Measurements from ENCODE around the gene DCAF11. TPM values are rescaled to one million over a fixed set of nuclear protein-coding genes. Genes with fewer than 3 reads are reported as not detected.

DCAF11 gene
- total RNA-seq, 3 donors from 2014 or later, result 78.6 to 81.6 (median 80.9) TPM

DNA sequence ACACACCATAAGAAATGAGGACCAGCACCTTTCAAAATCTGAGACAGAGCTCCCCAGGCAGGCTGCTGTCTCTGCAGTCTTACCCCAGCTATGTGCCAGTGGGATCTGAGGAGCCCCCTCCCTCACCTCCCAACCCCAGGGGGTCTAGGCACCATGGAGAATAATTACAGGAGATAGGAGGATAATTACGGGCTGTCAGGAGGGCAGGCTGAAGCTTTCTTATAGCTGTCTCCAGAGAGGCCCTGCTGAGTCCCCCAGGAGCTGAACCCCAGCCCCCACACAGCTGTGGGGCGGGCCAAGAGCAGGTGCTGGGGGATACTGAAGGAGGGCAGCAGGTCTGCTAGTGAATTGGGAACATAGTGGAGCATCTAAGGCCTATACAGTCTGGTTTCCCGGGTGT, 36.4 kb upstream of the DCAF11 start:
- Histone ChIP-seq H3K9me3 (no peaks in the 10 kb centered on the region), H3K4me1 (no peaks in the 10 kb centered on the region), H3K27ac (no peak overlapping the region), H3K27me3 (peaks cover 0 to 6% of the 10 kb centered on the region in 2 donors), H3K36me3 (no peaks in the 10 kb centered on the region), H3K4me3 (no peak overlapping the region)
- TF ChIP-seq POLR2AphosphoS5 (IDR thresholded peaks at IDR 0.05) (no peak), POLR2A (IDR thresholded peaks at IDR 0.05) (no peak)
- TF ChIP-seq, protein P1, sequence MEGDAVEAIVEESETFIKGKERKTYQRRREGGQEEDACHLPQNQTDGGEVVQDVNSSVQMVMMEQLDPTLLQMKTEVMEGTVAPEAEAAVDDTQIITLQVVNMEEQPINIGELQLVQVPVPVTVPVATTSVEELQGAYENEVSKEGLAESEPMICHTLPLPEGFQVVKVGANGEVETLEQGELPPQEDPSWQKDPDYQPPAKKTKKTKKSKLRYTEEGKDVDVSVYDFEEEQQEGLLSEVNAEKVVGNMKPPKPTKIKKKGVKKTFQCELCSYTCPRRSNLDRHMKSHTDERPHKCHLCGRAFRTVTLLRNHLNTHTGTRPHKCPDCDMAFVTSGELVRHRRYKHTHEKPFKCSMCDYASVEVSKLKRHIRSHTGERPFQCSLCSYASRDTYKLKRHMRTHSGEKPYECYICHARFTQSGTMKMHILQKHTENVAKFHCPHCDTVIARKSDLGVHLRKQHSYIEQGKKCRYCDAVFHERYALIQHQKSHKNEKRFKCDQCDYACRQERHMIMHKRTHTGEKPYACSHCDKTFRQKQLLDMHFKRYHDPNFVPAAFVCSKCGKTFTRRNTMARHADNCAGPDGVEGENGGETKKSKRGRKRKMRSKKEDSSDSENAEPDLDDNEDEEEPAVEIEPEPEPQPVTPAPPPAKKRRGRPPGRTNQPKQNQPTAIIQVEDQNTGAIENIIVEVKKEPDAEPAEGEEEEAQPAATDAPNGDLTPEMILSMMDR (IDR thresholded peaks at IDR 0.05), result no peak
- no peak for DNase-seq (ENCODE audit: low spot score in 2 of 2)
- intact Hi-C loops (cut with DNase I; ENCODE audit: low total_unique reads), result loop anchor here (10.0 kb wide), 1 partner anchor 1593 kb away; no protein-coding TSS in a partner anchor

DNA sequence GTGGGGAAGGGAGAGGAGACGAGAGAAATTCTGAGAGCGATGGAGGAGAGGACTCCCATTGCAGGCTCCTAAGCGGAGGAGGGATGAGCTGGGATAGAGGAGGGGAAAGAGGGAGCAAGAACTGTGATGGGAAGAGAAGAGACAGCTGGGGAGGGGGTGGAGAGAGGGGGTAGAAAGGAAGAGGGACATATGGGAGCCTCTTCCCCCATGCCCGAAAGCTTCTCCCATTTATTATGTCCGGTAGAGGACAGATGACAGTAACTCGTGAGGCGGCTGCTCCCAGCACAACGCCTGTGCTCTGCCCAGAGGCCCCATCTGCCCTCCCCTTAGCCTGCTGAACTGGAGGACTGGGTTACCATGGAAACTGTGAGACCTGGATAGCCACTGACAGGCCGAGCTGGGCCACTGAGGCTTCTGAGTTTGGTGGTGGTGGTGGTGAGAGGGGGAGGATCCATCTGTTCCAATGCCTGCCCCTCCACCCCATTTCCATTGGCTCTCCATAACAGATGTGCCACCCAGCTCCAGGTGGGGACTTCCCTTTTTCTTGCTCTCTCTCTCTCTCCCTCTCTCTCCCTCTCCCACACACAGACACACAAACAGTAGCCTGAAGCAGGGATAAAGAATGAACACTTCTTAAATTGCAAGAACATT, 35.0 kb upstream of the DCAF11 start:
- no peak for TF ChIP-seq POLR2A (IDR thresholded peaks at IDR 0.05)
- no peak for TF ChIP-seq POLR2AphosphoS5 (IDR thresholded peaks at IDR 0.05)
- TF ChIP-seq, protein P1 (IDR thresholded peaks at IDR 0.05), result no peak
- intact Hi-C loops (cut with DNase I; ENCODE audit: low total_unique reads), result loop anchor here (10.0 kb wide), 1 partner anchor 1595 kb away; no protein-coding TSS in a partner anchor
- H3K4me3 ChIP-seq, result no peak overlapping the region
- no peaks in the 10 kb centered on the region for H3K27me3 ChIP-seq
- no peak overlapping the region for H3K27ac ChIP-seq
- H3K4me1 ChIP-seq, result no peaks in the 10 kb centered on the region
- no peak for DNase-seq (ENCODE audit: low spot score in 2 of 2)
- no peaks in the 10 kb centered on the region for H3K36me3 ChIP-seq
- H3K9me3 ChIP-seq, result no peaks in the 10 kb centered on the region

DNA sequence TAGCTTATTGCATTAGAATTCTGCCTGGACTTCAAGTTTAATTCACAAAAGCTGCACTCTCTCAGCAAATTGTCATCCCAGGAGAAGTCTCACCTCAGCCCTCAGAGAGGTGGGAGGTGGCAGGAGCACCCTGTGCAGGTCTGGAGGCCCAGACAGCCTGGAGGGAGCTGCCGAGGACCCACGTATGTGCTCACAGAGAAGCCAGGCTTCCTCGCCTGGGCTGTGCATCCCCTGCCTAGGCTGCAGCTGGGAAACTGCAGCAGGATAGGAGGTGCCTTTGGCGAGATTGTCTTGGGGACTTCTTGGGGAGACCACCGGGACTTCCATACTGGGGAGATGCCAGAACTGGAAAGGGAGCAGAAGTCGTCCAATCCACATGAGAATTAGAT, 34.4 kb upstream of the DCAF11 start:
- no peak for TF ChIP-seq POLR2A (IDR thresholded peaks at IDR 0.05)
- no peak for TF ChIP-seq POLR2AphosphoS5 (IDR thresholded peaks at IDR 0.05)
- TF ChIP-seq, protein P1 (IDR thresholded peaks at IDR 0.05), result no peak
- Histone ChIP-seq H3K4me3 (no peak overlapping the region), H3K27me3 (no peaks in the 10 kb centered on the region), H3K36me3 (no peaks in the 10 kb centered on the region), H3K4me1 (no peaks in the 10 kb centered on the region), H3K9me3 (no peaks in the 10 kb centered on the region), H3K27ac (no peak overlapping the region)
- DNase-seq (ENCODE audit: low spot score in 2 of 2), result no peak
- intact Hi-C loops (cut with DNase I; ENCODE audit: low total_unique reads), result no loop called here

DNA sequence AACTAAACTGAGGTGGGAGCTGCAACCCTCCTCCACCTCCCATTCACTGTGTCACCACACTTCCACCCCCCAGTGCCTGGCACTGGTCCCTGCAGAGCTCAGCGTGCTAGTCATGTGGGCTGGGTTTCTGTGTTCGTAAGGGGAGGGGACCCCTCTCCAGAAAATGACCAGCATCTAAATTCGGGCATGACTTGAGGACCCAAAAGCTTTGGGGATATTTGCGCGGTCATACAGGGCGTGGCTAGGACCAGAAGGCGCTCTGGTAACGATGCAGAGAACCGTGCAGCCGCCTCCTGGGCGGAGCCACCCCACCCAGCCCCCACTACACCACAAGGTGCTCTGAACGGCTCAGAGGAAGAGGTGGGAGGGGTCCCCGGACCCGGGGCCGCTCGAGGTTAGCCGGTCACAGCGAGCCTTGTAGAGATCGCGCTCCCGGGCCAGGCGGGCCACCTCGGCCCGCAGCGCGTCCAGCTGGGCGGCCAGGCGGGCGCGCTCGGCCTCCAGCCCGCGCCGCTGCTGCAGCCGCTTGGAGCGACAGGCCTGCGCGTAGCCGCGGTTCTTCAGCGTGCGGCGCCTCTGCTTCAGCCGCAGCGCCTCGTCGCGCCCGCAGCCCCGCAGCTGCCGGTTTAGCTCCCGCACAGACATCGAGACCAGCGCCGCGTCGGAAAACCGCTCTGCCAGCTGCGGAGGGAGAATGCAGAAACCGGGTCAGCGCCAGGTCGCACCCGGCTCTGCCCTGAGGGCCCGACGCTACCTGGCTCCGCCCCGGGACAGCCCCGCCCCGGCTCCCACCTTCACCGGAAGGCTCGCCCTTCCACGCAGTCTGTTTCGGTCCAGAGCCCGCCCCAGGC, 33.5 kb upstream of the DCAF11 start:
- intact Hi-C loops (cut with DNase I; ENCODE audit: low total_unique reads), result no loop called here
- peak in 1 of 2 donors; percentile 64 for DNase-seq (ENCODE audit: low spot score in 2 of 2)
- H3K4me3 ChIP-seq, result peak overlapping the region; percentile 41 to 72 (median 71)
- H3K36me3 ChIP-seq, result no peaks in the 10 kb centered on the region
- H3K27me3 ChIP-seq, result no peaks in the 10 kb centered on the region
- H3K9me3 ChIP-seq, result no peaks in the 10 kb centered on the region
- H3K4me1 ChIP-seq, result no peaks in the 10 kb centered on the region
- TF ChIP-seq POLR2AphosphoS5 (IDR thresholded peaks at IDR 0.05) (no peak), POLR2A (IDR thresholded peaks at IDR 0.05) (no peak)
- TF ChIP-seq, protein P1 (IDR thresholded peaks at IDR 0.05), result no peak
- peak overlapping the region; percentile 2 to 66 for H3K27ac ChIP-seq

DNA sequence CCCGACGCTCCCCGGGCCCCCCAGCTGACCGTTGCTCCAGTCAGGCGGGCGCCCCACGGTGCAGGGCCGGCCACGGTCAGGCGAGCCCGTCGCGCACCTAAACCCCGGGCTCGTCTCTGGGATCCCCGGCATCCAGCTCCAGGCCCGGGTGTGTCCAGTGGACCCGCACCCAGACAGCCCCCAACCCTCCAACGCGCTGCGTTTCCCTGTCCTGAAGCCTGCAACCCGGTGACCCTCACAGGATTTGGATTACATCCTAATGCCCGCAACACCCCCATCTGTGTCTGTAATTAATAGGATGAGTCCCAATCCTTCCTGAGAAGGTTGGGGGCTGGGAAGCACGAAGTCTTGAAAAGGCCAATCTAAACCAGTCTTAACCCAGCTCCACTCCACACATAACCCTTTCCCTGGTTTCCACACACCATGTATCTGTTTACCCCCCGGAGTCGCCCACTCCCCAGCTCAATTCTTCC, 32.8 kb upstream of the DCAF11 start:
- no peak for DNase-seq (ENCODE audit: low spot score in 2 of 2)
- Histone ChIP-seq H3K27ac (peak overlapping the region; percentile 2 to 66), H3K9me3 (no peaks in the 10 kb centered on the region), H3K27me3 (no peaks in the 10 kb centered on the region), H3K4me3 (peak overlapping the region; percentile 41 to 72 (median 71)), H3K4me1 (no peaks in the 10 kb centered on the region), H3K36me3 (no peaks in the 10 kb centered on the region)
- TF ChIP-seq, protein P1 (IDR thresholded peaks at IDR 0.05), result no peak
- TF ChIP-seq POLR2A (IDR thresholded peaks at IDR 0.05) (no peak), POLR2AphosphoS5 (IDR thresholded peaks at IDR 0.05) (no peak)
- intact Hi-C loops (cut with DNase I; ENCODE audit: low total_unique reads), result no loop called here

All from breast epithelium (tissue), 4 donors.